ENCODE results near the gene OLFML2A.
"Not testable (repeated sequence)": the region's sequence is repeated elsewhere in the genome, so short reads cannot be mapped to it uniquely, and the experiment has no call there.

OLFML2A gene

DNA sequence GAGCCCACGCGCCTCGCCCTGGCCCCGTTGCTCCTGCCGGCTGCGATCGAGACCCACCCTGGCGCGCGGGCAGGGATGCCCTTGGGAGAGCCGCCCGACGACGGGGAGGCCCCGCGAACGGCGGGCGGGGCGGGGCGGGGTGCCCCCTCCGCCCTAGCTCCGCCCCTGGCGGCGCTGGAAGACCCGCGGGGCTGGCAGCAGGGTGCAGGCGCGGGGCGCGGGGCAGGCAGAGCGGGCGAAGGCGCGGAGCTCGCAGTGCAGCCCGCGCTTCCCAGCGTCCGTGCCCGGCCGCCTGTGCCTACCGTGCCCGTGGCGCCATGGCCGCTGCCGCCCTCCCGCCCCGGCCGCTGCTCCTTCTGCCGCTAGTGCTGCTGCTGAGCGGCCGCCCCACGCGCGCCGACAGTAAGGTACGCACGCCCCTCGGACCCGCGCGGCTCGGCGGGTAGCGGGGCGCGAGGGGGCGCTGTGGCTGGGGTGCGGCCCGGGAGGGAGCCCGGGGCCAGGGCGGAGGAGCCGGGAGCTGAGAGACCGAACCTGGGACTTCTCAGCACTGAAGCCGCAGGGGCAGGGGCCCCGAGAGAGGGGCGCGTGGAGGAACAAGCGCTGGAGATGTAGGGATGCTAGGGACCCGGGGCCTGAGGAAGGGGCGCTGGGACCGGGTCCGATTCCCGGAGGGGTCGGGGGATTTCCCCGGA, at the start of gene OLFML2A:
OLFML2A (plus strand) TSS at position 180 of the 695 bp plus-strand sequence; CDS start at position 318, 138 bp downstream.
- DNase-seq = peak; percentile 47

DNA sequence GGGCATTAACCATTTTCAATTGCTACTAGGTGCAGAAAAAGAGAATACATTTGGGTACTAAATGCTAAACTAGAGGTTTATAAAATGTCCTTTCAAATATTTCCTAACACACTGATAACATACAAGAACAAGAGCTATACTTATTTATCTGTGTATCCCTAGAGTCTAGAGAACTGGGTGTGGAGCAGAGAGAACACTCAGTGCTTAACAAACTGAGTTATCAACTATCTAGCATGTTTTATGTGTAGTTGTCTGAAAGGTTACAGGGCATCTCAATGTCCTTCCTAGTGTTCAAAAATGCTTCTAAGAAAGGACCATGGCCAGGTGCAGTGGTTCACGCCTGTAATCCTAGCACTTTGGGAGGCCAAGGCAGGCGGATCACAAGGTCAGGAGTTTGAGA, 46.2 kb upstream of the OLFML2A start:
- no peak for DNase-seq

DNA sequence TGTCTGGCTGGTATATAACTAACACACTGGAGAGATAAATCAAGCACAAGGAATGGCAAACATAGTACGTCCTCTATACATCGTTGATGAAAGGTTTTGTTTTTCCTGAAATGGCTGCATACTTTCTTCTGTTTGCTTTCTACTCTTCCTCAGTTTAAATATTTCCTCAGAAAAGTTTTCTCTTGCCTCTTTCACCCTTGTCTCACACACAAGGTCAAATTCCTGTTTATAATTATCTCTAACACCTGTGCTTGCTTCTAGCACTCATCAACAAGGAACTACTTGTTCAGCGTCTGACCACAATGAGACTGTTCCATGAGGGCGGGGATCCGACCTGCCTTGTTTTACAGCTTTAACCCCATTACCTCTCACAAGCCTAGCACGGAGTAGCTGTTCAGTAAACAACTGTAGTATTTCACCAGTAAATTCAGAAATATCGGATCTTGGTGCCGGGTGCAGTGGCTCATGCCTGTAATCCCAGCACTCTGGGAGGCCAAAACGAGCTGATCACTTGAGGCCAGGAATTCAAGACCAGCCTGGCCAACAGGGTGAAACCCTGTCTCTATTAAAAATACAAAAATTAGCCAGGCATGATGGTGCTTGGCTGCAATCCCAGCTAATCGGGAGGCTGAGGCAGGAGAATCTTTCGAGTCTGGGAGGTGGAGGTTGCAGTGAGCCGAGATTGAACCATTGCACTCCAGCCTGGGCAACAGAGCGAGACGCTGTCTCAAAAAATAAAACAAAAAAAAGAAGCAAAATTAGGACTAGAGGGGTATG, 42.8 kb upstream of the OLFML2A start:
- no peak for DNase-seq

DNA sequence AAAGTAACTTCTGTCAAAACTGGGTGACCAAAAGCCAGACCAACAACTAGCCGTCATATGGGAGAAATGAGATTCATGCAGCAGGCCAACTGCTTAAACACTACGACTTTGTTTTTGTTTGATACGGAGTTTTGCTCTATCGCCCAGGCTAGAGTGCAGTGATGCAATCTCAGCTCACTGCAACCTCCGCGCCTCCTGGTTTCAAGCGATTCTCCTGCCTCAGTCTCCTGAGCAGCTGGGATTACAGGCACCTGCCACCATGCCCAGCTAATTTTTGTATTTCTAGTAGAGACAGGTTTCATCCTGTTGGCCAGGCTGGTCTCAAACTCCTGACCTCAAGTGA, 42.2 kb upstream of the OLFML2A start:
- DNase-seq = not testable (repeated sequence)

DNA sequence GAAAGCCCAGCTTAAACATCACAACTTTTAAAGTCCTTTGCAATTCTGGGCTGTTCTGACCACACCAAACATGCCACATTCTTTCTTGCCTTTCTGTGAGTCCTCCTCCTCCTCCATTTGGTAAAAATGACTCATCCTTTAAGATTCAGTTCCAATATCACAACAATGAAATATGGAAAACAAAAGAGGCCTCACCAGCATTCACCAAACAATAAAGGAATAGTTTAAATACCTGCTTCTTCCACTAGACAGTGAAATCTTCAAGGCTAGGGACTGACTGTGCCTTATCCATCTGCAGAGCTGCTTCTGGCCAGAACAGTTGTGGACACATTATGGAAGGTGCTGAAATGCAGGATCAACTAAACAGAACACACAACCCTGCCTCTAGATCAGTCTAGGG, 41.8 kb upstream of the OLFML2A start:
- no peak for DNase-seq

DNA sequence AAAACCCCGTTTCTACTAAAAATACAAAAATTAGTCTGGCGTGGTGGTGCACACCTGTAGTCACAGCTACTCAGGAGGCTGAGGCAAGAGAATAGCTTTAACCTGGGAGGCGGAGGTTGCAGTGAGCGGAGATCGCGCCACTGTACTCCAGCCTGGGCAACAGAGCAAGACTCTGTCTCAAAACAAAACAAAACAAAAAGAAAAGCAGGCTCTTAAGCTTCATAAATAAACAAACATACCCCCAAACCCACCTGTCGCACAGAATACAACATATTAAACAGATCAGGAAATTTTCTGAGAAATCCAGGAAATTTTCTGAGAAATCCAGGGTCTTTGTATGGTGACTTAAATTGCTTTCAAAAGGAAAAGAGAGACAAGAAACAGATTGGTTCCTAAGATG, 38.9 kb upstream of the OLFML2A start:
- not testable (repeated sequence) for DNase-seq

DNA sequence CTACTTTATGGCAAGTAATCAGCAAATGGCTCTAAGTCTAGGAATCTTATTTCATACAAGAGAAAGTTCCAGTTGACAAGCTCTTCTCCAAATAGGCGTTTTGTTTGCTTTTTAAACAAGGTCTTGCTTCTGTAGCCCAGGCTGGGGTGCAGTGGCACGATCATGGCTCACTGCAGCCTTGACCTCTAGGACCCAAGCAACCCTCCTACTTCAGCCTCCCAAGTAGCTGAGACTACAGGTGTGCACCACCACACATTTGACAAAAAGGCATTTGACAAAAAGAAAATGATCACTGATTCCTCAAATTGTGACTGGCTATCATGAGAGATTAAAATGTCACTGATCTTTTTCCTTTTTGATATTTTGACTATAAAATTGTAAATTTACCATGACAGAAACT, 37.6 kb upstream of the OLFML2A start:
- DNase-seq = no peak

DNA sequence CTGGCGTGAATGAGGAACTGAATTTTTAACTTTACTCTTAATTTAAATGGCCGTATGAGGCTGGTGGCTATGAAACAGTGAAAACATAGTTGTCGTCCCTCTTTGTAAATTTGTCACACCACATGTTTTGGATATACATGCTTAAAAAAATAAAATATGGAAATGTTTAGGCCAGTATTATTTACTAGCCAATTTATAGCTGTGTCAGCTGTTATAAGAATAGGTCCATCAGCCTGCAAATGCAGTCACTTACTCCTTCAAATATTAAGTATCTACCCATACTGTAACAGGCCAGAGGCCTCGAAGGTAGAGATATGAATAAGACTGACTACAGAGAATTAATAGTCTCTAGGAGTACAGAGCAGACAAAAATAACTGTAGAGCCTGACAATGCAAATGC, 35.8 kb upstream of the OLFML2A start:
- DNase-seq = no peak

DNA sequence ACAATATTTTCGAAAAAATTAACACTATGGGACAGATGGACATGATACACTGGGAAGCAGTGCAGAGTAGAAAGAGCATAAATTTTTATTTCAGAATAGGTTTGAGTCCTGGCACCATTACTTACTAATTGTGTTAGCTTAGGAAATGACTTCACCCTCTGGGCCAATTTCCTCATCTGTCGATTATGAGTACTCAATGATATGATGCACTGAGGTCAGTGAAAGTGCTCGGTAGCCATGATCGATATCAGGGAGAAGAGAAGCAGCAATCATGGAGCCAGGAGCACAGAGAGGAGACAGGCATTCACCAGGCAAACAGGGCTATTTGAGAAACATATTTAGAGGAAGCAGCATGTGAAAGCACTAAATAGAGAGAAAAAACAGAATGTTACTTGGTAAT, 35.3 kb upstream of the OLFML2A start:
- DNase-seq = no peak

DNA sequence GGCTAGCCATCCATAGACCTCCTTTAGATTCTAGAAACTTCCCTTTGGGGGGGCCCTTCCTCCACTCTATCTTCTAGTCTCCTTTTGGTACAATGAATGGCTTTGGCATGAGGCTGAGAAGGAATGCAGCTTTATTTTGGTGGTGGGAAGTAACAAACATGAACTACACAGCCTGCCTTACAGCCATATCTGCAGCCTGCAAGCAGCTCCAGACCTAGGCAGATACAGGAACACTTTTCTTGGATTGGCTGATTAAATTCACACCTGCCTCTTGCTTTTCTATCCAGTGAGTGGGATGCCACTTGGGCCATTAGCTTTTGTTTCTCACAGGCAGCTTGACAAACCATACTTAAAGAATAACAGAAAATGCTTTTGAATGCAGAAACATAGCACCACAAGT, 34.0 kb upstream of the OLFML2A start:
- no peak for DNase-seq

DNA sequence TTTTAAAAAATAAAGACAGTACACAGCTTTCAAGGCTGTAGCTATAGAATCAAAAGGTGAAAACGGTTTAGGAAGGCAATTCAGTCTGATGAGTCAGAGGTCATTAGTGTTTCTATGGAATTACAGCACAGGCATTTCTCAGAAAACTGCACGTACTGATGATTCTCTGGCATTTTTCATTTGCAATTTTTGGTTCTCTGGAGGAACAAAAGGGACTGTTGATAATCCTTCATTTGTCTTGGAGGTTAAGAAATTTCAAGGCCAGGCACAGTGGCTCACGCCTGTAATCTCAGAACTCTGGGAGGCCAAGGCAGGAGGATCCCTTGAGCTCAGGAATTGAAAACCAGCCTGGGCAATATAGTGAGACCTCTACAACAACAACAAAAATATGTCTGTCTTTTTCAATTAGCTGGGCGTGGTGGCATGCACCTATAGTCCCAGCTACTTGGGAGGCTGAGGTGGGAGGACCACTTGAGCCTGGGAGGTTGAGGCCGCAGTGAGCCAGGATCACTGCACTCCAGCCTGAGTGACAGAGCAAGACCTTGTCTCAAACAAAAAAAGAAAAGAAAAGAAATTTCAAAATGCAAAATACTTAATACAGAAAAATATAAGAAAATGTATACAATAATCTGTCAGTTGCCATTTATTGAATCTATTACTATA, 33.1 kb upstream of the OLFML2A start:
- DNase-seq = no peak

DNA sequence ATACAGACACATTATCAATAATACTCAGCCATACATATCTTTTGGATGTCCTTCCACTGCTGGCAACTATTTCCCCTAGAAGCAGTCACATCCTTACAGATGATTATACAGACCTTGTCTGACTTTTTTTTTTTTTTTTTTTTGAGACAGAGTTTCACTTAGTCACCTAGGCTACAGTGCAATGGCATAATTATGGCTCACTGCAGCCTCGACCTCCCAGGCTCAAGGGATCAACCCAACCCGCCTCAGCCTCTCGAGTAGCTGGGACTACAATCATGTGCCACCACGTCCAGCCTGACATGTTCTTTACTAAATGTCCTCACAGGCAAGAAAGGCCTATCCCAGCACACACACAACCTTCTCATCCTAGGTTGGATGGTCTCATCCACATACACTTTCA, 29.9 kb upstream of the OLFML2A start:
- DNase-seq = no peak

DNA sequence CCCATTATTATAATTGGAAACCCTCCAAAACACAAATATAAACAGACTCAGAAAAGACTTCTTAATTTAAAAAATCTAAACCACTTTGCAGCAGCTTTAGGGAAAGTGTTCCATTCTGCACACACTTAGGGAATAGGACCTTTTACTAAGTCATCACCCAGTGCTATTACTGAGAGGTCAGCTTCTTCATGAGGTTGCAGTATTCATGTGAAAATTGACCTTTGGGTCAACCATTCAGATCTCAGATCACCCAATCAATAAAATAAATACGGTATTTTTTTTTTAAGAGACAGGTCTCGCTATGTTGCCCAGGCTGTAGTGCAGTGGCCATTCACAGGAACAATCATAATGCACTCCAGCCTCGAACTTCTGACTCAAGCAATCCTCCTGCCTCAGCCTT, 27.6 kb upstream of the OLFML2A start:
- no peak for DNase-seq

DNA sequence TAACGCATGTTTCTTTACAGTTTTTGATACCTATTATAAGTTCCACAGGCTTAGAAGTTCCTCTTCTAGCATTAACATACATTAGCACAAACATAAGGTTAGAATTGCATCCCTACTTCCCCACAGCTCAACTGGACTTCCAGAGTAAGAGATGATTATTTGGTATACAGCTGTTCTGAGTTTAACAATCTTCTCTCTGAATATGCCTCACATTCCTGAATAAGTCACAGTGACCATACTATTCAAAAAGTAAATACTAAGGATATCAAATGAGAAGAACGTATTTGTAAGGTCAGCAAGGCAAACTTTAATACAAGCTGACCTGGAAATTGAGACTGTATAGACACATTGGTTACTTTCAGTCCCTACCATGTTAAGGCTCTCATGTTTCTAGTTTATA, 27.2 kb upstream of the OLFML2A start:
- no peak for DNase-seq

DNA sequence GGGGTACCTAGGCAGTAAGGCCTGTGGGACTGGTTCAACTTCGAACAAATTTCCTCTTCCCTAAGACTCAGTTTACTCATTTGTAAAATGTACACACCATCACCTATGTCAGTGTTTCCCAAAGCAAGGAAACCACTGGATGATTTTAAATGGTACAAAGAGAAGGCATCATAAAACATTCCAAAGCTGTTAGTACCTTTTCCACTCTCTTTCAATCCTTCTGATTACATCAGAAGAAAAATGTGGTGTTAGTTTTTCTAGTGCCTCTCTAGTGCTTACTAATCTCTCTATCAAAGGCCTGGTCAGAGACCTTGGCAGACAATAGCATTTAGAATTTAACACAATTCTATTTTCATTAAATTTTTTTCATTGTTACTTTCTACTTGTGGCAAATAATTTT, 24.0 kb upstream of the OLFML2A start:
- DNase-seq = no peak

DNA sequence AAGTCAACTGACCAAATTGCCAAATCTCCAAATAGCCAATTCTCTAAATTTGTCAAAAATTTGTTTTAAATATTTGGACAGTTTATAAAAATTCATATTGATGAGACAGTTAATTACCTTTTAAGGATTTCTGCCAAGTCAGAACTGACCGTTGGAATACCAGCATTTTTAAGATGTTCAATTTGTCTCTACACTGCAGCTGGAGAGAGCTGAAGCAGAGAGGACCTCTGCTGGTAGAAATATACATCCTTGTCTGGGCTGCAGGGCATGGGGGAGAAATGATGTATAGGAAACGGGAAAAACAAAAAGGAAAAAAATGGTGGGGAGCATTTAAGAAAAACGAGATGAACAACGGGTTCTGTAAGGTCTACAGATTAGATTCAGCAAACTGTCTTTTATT, 22.6 kb upstream of the OLFML2A start:
- DNase-seq = no peak

DNA sequence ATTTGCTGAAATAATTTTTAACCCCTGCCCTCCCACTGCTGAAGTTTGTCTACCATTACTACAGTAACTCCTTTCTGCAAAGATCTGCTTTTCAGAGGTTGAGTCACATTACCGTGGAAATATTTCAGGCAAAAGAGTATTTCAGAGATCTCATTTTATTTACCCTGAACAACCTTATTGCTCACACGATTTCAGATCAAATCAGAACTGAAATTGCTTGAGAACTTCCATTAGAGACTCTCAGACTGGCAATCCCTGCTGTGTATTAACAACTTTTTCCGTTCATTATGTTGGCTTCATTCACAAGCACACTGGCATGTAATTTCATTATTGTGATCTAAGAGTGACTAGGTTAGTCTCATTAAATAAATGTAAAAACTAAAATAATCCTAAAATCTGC, 21.9 kb upstream of the OLFML2A start:
- no peak for DNase-seq

DNA sequence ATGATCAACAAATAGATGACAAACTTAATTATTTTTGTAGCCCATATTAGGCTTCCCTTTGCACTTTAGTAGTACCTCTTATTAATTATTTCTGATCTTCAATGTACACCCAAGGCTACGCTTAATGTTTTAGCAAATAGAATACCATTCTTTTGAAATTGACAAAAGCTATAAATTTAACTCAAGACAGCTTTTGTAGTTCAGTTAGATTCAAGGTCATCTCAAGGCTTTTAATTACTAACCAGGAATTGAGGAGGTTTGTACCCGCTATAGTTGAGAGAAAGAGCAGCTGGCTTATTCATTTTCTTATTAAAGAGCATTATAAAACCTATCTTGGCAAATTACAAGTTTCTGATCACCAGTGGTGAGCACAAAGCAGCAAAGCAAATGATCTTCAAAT, 20.9 kb upstream of the OLFML2A start:
- DNase-seq = no peak

DNA sequence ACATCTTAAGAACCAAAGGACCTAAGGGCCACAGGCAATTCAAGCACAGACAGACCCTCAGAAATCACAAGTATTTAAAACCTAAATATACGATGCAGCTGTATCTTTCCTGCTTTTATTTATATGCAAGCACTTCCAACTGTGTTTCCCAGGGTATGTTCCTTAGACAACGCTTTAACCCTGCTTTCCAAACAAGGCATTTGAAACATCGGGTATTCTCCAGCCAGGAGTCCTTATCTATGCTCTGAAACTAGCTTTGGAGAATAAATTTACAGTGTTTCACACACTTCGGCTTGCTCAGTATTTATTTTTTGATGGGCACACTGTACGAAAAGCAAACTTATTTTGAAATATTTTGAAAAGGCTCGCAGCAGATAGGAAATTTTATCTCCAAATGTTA, 19.3 kb upstream of the OLFML2A start:
- DNase-seq = no peak

DNA sequence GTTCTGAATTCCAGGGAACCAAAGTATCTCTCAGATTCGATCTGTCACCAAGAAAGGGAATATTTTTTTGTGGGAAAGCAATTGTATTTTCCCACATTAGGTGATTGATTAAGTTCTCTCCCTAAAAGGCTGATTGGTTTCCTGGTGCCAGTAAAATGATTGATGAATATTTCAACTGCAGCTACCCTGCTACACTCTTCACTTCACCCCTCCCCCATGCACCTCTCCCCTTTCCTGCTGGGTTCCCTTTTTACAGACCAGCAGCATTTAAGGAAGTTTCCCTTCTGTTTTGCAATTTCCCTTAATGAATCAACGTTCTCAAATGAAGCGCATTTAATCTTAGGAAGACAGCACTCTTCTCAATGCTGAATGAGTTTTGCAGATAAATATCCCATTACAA, 18.9 kb upstream of the OLFML2A start:
- no peak for DNase-seq

DNA sequence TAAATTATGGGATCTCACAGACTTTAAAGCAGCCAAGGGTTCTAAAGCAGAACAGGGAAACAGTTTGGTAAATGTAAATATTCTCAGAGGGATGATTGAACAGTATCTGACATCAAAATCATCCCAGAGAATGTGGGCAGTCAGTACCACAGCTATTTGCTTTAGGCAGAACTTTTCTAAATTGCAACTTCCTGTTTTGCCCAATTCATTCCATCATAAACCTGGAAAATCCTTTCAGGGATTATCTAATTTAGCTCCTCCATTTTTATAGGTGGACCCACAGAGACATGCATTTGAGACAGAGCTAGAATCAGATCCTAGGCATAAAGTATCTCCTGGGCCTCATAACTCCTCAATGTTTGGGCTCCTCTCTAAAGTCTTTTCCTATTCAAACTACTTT, 18.2 kb upstream of the OLFML2A start:
- DNase-seq = no peak

DNA sequence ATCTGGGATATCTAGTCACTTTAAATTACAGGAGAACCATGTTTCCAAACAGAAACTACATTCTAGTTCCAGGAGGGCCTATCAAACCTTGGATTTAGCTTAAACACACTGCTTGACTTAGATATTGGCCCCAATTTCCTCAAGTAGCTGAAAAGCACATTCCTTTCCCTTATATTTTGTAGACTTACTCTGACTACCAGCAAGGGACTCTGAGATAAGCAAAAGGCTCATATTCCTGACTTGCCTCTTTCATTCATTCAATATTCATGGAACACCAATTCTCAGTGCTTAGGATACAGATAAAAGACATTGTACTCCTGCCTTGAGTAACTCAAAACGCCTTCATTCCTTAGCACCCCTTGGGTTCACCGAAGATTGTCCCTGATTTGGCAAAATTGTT, 17.6 kb upstream of the OLFML2A start:
- DNase-seq = no peak

DNA sequence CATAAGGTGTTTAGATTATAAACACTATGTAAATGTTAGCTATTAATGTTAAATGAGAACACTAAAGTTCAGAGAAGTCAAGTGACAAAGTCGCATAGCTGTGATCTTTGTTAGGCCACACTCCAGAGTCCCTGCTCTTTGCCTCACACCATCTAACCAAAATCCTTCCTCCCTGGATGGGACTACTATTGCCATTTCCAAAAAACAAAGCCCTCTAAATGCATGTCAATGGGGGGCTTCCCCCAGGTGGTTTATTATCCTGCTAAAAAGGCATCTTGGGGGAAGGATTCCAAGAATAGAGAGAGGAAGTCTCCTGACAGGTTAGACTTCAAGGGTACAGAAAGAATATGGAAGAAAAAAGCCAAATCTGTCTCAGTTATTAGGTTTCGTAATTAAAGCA, 16.2 kb upstream of the OLFML2A start:
- DNase-seq = no peak

DNA sequence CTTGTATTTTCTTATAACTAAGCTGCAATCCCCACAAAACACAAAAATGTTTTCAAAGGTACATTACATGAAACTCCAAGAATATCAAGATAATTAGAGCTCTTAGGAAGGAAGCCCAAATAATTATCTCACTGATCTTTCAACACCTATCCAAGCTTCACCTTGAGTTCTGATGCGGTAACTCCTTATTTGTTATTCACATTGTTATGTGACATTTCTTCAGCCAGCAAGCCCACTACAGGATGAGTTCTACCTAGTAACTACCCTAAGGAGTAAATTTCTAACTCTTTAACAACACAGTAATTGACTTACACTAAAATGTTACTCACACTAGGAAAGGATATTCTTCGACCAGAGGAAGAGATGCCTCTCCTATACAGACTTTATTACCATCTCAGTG, 15.7 kb upstream of the OLFML2A start:
- DNase-seq = no peak

All from NCI-H2171 treated with DMSO at 0.1 percent for 48 hours (cell line).